GM19193 (cell line): Measurements from ENCODE around the gene TPSG1.

Experiments used
- POLR2A ChIP-seq: IDR thresholded peaks from 4 replicates; pipeline ENCODE4 v1.6.1; 2011; ENCODE audit not compliant: insufficient read depth, insufficient read length; ENCODE audit errors: extremely low read depth

The TPSG1 gene

DNA sequence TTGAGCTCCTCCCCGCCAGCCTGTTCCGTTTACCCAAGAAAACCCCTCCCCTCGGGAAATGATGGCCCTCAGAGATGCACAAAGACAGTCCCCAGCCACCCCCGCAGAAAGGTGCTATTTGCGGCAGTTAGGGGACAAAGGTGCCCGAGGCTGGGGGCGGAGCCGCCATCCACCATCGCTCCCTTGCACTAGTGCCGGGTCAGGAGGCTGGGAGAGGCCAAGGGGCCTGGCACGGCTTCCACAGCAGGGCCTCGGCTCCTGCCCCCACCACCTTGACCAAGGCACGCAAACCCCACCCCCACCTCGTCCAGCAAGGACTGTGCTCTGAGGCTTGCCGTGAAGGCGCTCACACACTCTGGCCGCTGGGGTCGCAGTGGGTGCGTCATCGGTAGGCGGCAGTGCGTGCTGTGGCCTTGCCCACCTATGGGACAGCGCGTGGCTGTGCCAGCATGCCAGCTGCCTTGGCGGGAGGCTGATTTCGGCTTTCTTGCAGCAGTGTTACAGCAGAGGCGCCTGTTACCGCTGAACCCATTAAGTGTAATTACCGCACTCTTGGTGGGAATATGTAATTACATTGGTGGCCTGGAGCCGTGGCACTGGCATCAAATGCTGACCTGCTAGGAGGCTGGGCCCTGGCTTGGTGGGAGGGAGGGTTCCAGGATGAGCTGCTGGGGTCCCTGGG lies 31.8 kb downstream of the TPSG1 start:
- TF ChIP-seq POLR2A = no peak

DNA sequence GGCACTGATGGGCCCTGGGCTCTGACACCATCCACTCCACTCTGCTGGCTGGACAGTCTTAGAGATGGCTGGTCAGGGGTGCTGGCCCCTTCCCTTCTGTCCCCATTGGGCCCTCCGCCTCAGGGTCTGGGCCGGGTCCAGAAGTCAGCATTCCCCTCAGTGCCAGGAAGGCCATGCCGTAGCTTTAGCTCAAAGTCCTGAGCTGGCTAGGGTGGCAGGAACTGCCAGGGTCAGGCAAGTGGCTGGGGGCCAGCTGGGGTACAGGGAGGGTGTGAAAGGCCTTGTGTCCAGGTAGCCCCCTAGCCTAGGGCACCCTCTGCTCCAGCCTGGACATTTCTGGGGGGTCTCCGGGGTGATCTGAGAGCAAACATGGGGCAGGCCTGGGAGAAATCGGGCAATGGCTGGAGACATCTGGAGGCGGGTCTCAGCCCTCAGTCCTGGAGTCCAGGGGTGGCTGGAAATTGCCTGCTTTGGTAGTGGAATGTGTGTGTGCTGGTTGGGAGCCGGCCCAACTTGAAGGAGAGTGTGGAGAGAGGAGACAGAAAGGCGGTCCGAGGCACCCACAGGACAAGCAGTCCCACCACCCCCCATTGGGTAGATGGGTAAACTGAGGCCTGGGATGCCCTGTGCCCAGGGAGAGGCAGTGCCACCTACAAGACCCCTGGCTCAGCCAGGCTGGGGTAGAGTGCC lies 32.5 kb downstream of the TPSG1 start:
- TF ChIP-seq POLR2A = no peak

DNA sequence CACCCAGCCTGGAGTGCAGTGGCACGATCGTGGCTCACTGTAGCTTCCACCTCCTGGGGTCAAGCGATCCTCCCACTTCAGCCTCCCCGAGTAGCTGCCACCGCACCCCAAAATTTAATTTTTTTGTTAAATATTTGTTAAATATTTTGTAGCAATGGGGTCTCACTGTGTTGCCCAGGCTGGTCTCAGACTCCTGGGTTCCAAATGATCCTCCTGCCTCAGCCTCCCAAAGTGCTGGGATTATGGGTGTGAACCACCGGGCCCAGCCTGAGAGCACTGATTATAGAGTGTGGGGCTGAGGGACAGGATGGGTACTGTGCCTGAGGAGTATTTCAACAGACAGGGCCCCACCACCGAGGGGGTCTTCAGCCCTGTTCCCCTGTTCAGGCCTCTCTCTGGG lies 35.6 kb downstream of the TPSG1 start:
- no peak for TF ChIP-seq POLR2A

DNA sequence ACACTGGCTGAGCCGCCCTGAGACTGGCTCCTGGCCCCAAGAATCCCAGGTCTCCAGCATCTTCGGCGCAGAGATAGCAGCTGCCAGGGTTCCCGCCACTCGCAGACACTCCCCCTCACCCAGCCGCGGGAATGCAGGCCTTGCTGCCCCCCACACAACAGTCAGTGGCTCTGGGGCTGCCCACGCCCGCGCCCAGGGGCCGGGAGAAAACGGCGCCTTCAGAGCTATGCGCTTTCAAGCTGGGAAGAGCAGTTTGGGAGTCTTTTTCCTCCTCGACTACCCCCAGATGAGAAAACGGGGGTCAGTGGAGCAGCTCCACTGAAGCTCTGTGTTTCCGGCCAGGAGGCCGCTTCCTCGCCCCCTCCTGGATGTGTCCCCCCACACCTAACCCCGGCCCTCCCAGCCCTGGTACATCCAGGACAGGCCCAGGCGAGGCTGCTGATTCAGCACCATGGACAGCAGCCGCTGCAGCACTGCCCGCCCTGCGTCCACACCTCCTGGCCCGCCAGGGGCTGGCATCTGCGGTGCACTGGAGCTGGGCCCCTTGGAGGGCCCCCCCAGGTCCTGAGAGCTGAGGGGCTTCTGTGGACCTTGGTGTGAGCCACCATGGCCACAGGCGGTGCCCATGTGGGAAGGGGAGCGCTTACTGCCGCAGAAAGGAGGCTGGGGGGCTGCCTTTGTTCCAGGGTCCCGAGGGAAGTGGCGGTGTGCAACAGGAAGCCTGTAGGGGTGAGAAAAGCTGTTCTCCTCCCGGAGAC lies 36.5 kb downstream of the TPSG1 start:
- TF ChIP-seq POLR2A = no peak

DNA sequence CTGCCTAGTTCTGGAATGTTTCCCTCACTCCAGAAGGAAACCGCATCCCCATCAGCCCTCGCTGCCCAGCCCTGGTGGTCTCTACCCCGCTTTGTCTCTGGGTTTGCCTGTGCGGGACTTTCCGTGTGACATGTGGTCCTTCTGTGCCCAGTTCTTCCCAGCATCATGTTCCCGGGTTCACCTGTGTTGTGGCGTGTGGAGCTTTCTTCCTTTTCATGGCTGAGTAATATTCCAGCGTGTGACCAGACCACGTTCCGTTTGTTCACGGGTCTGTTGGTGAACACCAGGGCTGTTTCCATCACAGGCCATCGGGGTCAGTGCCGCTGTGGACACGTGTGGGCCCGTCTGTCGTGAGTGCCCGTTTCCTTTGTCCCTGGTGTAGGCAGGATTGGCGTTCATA lies 40.1 kb downstream of the TPSG1 start:
- no peak for TF ChIP-seq POLR2A

DNA sequence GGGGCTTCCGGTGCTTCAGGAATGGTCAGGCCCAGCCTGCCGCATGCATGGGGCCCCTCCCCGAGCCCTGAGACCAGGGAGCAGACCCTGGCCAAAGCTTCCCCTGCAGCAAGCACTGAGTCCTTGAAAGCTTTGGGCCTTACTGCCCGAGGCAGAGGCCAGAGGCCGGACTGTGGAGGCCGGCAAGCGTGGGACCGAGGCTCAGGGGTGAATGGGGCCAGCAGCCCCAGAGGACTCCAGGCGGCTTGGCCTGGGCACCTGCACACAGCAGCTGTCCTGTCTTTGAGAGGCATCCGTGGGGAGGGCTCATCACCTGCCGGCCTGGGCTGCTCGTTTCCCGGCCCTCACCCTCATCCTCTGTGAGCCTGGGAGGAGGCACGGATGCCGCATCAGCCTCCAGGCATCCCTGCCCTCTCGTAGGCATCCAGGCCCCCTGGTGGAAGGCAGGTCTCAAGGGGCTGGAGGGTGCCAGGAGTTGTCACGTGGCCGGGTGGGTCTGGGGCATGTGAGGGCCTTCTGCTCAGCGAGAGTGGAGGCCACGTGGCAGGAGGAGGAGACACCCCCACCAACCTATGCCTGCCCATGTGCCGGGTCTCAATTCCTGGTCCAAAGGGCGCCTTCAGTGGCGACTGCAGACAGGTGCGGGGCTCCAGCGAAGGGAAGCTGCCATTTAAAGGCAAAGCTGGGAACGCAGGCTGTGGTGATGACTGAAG lies 40.8 kb downstream of the TPSG1 start:
- no peak for TF ChIP-seq POLR2A

DNA sequence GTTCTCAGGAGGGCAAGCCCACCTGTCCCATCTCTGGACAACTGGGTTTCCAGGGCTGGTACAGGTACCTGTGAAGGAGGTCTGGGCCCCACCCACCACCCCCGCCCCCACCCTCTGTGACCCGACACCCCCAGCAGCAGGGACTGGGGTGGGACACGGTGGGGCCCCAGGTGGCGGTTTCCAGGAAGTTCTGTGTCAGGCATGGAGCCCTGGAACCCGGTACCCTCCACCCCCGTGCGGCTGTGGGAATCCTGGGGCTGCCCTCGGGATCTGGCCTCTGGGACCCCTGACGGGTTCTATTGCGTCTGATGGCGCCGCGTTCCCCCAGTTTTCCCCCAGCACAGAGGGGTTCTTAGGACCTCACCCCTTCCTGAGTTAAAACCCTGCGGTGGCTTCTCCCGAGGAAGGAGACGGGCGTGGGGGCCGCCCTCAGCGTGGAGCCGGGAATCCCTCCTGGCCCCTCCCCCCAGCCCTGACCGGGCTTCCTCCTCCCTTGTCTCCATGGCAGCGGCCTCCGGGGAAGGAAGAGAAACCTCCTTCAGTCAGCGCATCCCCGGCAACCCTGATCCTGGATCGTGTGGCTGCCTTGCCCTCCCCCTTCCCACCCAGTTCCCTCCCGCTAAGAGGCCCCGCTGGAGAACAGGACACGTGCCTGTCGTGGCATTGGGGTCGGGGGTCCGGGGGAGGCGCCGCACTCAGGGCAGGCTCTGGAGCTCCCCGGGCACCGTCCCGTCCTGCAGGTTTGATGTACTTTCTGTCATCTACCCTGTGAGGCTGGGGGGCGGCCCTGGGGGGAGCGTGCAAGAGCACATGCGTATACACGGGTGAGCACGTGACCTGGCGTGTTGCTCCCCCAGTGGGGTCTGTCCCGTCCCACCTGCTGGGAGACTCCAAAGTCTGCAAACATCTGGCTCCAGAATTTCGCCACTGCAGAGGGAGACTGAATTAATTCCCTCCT lies 41.8 kb downstream of the TPSG1 start:
- no peak for TF ChIP-seq POLR2A

DNA sequence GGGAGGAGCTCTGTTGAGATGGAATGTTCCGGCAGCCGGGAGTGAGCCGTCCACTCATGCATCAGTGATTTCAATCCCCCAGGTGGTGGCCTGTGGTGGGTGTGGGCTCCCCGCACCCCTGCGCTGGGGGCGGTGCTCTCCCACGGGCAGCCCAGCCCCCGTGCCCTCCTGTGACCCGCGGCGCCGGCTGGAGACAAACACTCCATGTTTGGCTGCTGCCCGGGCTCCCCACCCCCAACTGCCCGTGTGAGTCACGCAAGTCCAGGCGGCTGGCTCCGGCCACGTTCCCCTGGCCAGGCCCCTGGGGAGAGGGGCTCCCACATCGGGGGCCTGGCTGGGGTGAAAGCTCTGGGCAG lies 42.8 kb downstream of the TPSG1 start:
- TF ChIP-seq POLR2A = no peak

DNA sequence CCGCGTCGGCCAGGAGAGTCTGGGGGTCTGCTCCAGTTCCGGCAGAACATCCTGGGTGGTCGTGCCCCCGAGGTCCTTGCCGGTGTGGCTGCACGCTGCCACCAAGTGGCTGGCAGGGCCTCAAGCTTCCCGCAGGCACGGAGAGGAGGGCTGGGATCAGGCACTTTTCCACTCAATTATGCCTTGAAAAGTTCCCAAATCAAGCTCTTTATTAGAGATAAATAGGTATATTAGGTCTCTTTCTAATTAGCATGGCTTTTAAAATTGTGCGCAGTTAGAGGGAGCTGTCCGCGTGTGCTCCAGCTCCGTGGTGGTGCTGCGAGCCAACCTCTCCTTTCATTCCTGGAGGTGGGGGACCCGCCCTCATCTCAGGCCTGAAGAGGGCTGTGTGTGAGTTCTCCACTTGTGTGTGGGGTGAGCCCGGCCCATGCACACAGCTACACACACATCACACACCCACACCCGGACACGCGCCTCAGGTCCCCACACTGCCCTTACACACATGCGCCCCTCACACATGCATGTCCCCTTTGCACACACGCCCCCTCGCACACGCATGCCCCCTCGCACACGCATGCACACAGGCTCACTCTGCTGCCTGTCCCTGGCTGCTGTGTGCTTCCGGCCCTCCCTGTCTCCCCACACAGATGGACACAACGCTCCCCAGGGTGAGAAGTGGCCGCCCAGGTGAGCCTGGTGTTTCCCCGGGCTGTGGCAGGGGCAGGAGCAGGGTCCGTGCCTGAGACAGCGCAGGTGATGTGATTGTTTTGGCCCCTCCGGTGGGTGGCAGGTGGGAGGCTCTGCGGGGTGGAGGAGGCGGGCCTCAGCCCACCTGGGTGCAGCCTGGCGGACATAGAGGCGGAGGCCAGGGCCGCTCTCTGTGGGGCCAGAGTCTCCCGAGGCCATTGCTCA lies 43.4 kb downstream of the TPSG1 start:
- no peak for TF ChIP-seq POLR2A

DNA sequence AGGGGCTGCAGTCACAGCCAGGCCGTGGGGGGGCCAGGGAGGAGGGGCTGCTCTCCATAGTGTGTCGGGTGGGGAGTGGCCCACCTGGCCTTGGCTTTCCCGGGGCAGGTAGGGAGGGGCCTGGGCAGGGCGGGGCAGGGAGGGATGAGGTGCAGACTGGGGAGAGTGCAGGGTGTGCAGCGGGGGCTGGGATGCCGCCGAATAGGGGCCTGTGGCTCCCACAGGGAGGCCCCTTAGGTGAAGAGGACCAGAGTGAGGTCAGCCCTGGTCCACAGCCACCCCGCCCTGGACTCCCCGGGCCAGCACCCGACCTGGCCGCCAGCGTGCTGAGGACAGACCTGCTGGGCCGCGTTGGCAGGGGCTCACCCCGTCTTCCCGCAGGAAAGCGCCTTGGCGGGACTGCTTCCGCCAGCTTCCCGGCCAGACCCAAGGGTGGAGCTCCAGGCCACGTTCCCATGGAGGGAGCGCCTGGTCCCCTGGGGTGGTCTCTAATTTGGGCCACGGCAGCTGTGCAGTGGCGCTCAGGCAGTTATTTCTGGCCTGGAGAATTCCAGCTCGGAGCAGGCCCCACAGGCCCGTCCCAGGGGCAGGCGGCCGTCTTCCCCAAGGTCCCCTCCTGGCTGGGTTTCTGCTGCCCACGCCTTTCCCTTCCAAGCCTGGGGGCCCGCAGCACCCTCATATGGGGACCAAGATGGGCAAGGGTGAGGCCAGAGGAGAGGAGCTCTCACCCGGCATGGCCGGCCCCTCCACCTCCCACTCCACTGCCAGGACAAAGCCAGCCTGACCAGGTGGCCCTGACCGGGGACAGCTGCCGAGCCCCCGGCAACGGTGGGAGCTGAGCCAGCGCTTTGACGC lies 44.3 kb downstream of the TPSG1 start:
- no peak for TF ChIP-seq POLR2A

DNA sequence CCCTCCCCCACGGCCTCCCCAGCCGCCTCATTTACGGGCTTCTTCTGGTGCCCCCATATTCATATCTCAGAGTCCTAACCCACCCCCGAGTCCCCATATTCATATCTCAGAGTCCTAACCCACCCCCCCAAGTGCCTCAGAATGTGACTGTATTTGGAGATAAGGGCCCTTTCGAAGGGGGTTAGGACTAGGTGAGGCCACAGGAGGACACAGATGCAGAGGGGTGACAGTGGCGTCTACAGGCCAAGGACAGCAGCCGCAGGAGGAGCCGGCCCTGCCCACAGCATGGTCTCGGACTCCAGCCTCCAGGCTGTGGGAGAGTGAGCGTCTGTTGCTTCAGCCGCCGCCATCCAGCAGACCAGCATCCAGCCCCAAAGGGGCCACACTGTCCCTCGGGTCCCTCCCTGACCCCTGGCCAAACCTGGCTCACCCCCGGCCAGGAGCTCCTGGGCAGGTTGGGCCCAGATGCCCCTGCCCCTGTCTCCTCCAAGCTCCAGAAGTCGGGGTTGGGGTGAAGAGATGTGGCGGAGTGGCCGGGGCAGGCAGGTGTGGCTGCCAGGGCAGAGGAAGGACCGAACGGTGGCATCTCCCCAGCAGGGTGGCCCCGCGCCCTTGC lies 46.7 kb downstream of the TPSG1 start:
- TF ChIP-seq POLR2A = no peak

DNA sequence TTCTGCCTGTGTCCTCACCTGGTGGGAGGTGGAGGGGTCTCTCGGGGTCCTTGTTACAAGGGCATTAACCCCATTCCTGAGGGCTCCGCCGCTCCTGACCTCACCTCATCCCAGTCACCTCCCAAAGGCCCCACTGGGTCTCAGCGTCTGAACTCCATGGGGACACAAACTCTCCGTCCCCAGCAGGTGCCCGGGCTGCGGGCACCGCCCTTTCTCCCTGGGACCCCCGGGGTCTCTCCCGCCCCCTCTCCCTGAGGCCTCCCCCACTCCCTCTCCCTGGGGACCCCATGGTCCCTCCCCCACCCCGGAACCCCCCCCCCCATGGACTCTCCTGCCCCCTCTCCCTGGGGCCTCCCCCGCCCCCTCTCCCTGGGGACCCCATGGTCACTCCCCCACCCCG lies 47.3 kb downstream of the TPSG1 start:
- no peak for TF ChIP-seq POLR2A
